ENCODE measurements around the gene SLC39A11.
"Not testable (repeated sequence)": the region's sequence is repeated elsewhere in the genome, so short reads cannot be mapped to it uniquely, and the experiment has no call there.

The SLC39A11 gene

GRCh38 chr17:72943826-72944689 is 148.4 kb downstream of the SLC39A11 start:
- no peak overlapping the region for H3K4me3 ChIP-seq (ENCODE audit: low read length)
- DNase-seq (ENCODE audit: low read depth, low spot score) = peak; percentile 19

DNA sequence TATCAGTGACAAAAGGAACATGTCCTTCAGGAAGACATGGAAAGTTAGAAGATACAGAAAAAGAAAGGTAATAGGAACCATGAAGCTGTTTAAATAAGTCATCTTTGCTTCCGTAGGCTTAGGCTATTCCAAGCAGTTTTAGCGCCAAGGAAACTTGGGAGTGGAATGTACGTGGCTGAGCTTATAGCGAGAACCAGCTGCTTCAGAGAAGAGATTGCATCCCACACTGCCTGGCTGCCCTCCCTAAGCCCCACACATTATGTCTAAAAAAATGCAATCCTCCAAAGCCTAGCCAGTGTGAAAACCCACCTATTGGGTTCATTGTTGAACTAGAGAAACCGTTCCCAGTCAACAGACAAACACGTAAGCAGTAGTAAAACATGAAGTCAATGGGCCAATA is 149.9 kb downstream of the SLC39A11 start:
- DNase-seq (ENCODE audit: low read depth, low spot score) = no peak
- H3K4me3 ChIP-seq (ENCODE audit: low read length) = no peak overlapping the region

DNA sequence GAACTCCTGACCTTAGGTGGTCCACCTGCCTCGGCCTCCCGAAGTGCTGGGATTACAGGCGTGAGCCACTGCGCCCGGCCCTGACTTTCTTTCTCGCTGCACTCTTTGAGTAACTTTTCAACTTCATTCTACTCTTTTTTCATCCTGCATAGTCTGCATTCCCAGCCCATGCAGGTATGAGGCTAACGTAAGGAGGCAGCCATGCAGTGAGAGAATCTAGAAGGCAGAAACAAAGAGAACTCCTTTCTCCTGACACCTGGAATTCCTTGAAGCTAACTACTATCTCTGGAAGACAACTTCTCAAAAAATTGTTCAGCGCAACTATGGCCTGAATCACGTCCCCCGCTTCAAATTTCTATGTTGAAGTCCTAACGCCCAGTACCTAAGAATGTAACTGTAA is 152.0 kb downstream of the SLC39A11 start:
- H3K4me3 ChIP-seq (ENCODE audit: low read length) = no peak overlapping the region
- DNase-seq (ENCODE audit: low read depth, low spot score) = no peak

GRCh38 chr17:72938482-72938881 is 154.0 kb downstream of the SLC39A11 start:
- no peak for DNase-seq (ENCODE audit: low read depth, low spot score)
- no peak overlapping the region for H3K4me3 ChIP-seq (ENCODE audit: low read length)

DNA sequence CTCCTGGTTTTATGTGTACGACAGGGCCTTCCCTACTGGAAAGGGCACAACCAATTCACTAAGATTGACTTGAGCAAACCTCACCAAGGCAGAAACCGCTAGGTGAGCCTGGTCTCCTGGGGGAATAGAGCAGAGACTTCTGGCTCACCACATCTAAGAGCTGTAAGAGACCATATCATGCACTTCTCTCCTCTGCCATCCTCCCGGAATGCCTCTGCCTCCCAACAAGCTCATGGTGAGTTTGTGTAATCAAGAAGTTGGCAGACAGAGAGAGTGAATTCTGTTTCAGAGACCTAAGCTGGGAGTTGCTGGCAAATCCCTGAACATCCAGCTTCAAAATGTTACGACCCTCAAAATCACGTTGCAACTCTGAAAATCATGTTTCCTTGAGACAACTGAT is 154.8 kb downstream of the SLC39A11 start:
- DNase-seq (ENCODE audit: low read depth, low spot score) = no peak
- H3K4me3 ChIP-seq (ENCODE audit: low read length) = no peak overlapping the region

GRCh38 chr17:72937254-72937653 is 155.2 kb downstream of the SLC39A11 start:
- H3K4me3 ChIP-seq (ENCODE audit: low read length); DNase-seq (ENCODE audit: low read depth, low spot score): not testable (repeated sequence)

DNA sequence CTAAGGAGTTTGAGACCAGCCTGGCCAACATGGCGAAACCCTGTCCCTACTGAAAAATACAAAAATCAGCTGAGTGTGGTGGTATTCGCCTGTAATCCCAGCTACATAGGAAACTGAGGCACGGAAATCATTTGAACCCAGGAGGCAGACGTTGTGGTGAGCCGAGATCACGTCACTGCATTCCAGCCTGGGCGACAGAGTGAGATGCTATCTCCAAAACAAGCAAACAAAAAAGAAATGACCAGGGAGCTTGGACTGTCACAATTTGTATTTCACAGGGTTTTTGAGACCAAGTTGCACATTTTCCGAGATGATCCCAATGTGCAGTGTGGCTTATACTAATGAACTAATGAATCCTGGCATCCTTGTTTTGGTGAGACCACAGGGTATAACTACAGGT is 156.5 kb downstream of the SLC39A11 start:
- no peak overlapping the region for H3K4me3 ChIP-seq (ENCODE audit: low read length)
- no peak for DNase-seq (ENCODE audit: low read depth, low spot score)

DNA sequence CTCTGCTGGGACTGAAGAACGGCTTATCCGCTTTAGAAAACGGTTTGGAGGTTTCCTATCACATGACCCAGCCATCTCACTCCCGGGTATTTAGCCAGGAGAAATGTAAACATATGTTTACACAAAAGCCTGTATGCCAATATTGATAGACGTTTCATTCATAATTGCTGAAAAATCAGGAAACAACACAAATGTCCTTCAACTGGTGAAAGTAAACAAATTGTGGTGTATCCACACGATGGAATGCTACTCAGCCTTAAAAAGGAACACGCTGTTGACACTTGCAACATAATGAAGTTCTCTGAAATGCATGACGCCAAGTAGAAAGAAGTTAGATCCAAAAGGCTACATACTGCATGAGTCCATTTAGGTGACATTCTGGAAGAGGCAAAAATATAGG is 157.6 kb downstream of the SLC39A11 start:
- DNase-seq (ENCODE audit: low read depth, low spot score) = no peak

DNA sequence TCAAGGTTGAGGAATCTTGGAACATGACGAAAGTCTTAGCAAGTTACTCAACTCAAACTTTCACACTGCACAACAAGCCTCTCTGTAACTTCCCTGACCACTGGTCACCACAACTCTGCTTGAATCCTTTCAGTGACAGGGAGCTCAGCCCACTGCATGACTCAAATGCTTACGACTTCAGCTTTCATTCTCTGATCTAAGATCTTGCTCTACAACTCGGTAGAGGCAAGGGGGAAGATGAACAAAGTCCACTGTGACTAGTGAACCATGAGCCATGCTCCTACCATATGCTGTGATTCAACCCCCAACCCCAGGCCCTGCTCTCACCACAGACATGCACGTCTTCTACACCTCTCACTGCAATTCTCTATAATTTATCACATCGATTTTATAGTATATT is 160.9 kb downstream of the SLC39A11 start:
- no peak overlapping the region for H3K4me3 ChIP-seq (ENCODE audit: low read length)
- DNase-seq (ENCODE audit: low read depth, low spot score) = no peak

More for the DNA sequence above, 157.6 kb downstream of the SLC39A11 start:
- no peak overlapping the region for H3K4me3 ChIP-seq (ENCODE audit: low read length)

GRCh38 chr17:72931163-72931562 is 161.3 kb downstream of the SLC39A11 start:
- DNase-seq (ENCODE audit: low read depth, low spot score) = peak; percentile 59

GRCh38 chr17:72930031-72930430 is 162.5 kb downstream of the SLC39A11 start:
- no peak for DNase-seq (ENCODE audit: low read depth, low spot score)

More at GRCh38 chr17:72931163-72931562, 161.3 kb downstream of the SLC39A11 start:
- no peak overlapping the region for H3K4me3 ChIP-seq (ENCODE audit: low read length)

DNA sequence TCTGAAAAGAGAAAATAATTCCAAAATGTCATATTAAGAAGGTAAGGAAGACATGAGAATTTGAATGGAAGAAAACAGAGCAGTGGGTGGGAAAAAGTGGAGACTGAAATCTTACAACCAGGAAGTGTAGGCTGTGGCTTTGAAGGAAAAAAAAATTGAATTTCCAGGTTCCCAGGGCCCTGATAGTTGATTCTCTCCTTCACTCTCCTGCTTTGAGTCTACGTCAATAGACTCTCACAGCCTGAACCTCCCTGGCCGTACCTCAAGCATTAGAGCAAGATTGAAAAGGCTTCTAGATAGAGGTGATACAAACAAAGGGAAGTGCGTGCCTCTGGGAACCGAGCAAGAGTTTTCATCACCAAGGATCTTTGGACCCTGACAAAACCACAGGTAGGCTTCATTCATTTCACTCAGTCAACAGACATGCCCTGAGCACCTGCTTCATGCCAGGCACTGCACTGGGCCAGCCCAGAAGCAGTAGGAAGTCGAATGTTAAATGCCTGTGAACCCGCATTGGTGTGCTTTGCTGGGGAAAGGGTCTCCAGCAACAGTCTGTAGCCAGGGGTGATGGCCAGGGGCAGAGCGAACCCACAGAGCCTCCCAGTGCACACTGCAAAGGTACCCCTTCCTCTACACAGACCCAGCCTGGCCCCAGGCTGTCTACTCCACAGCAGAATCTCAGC is 163.9 kb downstream of the SLC39A11 start:
- no peak for DNase-seq (ENCODE audit: low read depth, low spot score)
- no peak overlapping the region for H3K4me3 ChIP-seq (ENCODE audit: low read length)

More at GRCh38 chr17:72930031-72930430, 162.5 kb downstream of the SLC39A11 start:
- no peak overlapping the region for H3K4me3 ChIP-seq (ENCODE audit: low read length)

- no peak for DNase-seq (ENCODE audit: low read depth, low spot score)
- H3K4me3 ChIP-seq (ENCODE audit: low read length) = no peak overlapping the region
These were observed 164.7 kb downstream of the SLC39A11 start for GRCh38 chr17:72927760-72928159.

DNA sequence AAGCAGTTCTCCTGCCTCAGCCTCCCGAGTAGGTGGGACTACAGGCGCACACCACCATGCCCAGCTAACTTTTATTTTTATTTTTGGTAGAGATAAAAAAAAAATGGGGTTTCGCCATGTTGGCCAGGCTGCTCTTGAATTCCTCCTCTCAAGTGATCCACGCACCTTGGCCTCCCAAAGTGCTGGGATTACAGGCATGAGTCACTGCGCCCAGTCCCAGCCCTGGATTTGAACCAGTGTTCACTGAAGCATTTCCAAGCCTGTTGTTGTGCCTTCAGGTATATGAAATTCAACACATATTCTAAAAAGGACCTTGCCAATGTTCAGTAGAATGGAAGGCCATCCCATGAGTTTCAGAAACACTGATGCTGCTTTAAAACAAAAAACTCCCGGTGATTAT is 165.3 kb downstream of the SLC39A11 start:
- no peak for DNase-seq (ENCODE audit: low read depth, low spot score)
- H3K4me3 ChIP-seq (ENCODE audit: low read length) = no peak overlapping the region

DNA sequence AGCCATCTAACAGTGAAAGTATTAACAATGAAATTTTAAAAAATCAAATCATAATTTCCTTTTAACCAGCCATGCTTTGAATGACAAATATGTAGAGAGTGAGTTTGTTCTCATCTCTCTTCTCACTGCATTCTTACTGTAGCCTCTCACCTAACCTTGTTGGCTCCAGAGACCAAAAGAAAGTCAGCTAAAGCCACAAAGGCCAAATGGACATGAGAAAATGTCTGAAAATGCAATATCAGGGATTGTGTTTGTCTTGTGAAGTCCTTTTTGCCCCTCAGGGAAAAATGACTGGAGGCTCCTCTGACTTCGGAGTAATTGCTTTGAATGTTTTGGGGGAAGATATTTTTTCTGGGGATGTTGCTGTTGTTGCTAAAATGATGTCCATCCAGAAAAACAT is 166.3 kb downstream of the SLC39A11 start:
- DNase-seq (ENCODE audit: low read depth, low spot score) = no peak
- H3K4me3 ChIP-seq (ENCODE audit: low read length) = no peak overlapping the region

DNA sequence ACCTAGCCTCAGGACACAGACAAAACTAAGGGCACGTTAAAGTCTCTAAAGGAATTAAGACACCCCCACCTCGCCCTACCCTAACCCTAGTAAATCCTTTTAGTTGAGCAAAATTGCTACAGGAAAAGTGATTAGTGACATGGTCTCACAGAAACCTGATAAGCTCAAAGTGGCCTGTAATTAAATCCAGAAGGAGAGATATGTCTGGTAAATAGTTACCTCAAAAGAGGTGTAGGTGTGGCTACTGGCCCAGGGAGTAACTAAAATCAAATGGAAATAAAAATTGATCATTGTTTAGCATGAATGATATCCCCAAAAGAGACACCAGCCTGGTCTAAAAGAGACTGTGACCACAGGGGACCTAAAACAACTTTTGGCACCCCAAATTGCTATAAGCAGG is 168.3 kb downstream of the SLC39A11 start:
- no peak for DNase-seq (ENCODE audit: low read depth, low spot score)
- no peak overlapping the region for H3K4me3 ChIP-seq (ENCODE audit: low read length)

GRCh38 chr17:72922219-72922618 is 170.3 kb downstream of the SLC39A11 start:
- DNase-seq (ENCODE audit: low read depth, low spot score) = no peak
- H3K4me3 ChIP-seq (ENCODE audit: low read length) = no peak overlapping the region

GRCh38 chr17:72921347-72922054 is 171.0 kb downstream of the SLC39A11 start:
- DNase-seq (ENCODE audit: low read depth, low spot score) = no peak
- H3K4me3 ChIP-seq (ENCODE audit: low read length) = no peak overlapping the region

GRCh38 chr17:72920513-72920912 is 172.0 kb downstream of the SLC39A11 start:
- no peak overlapping the region for H3K4me3 ChIP-seq (ENCODE audit: low read length)
- no peak for DNase-seq (ENCODE audit: low read depth, low spot score)

GRCh38 chr17:72916991-72917390 is 175.5 kb downstream of the SLC39A11 start:
- no peak for DNase-seq (ENCODE audit: low read depth, low spot score)
- H3K4me3 ChIP-seq (ENCODE audit: low read length) = no peak overlapping the region

Measured in Jurkat, Clone E6-1 (cell line).